ENCODE measurements around the gene TBX21.

The TBX21 gene

DNA sequence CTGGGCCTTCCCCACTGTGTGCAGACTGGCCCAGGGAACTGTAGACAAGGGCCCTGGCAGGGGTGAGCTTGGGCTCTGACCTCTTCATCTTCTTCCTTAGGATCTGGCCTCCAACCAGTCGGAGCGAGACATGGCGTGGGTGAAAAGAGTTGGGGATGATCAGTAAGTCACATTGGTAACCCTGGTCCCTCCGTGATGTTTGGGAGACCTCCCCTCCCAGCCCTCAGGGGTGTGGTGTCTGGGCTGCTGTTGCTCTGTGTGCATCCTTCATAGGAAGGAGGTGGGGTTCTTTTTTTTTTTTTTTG lies 33.5 kb upstream of the TBX21 start:
- peaks cover 30% of the 10 kb centered on the region for H3K4me1 ChIP-seq (ENCODE audit: insufficient read depth, insufficient read length)
- H3K27me3 ChIP-seq (ENCODE audit: insufficient read depth, insufficient read length): no peaks in the 10 kb centered on the region
- H3K36me3 ChIP-seq (ENCODE audit: insufficient read depth, insufficient read length, low read length): peaks cover 69% of the 10 kb centered on the region
- H3K4me3 ChIP-seq (ENCODE audit: insufficient read length, low read depth): no peak overlapping the region
- no peak overlapping the region for H3K9ac ChIP-seq (ENCODE audit: insufficient read length, low read depth)
- DNase-seq (ENCODE audit: low read depth, low spot score): no peak
- no peaks in the 10 kb centered on the region for H3K9me3 ChIP-seq (ENCODE audit: insufficient read depth, low read length)
- TF ChIP-seq SUZ12 (IDR thresholded peaks at IDR 0.05; ENCODE audit: extremely low read depth, insufficient read depth, insufficient read length): no peak
- no peak for TF ChIP-seq YY1 (IDR thresholded peaks at IDR 0.05; ENCODE audit: insufficient read depth, insufficient read length)
- no peak for TF ChIP-seq ZNF274 (IDR thresholded peaks at IDR 0.05; ENCODE audit: low read depth, low read length)

GRCh38 chr17:47700471-47701449 lies 32.3 kb upstream of the TBX21 start:
- H3K4me3 ChIP-seq (ENCODE audit: insufficient read length, low read depth): no peak overlapping the region
- DNase-seq (ENCODE audit: low read depth, low spot score): no peak
- H3K4me1 ChIP-seq (ENCODE audit: insufficient read depth, insufficient read length): peaks cover 31% of the 10 kb centered on the region
- H3K9ac ChIP-seq (ENCODE audit: insufficient read length, low read depth): no peak overlapping the region
- TF ChIP-seq SUZ12 (IDR thresholded peaks at IDR 0.05; ENCODE audit: extremely low read depth, insufficient read depth, insufficient read length) (no peak), YY1 (IDR thresholded peaks at IDR 0.05; ENCODE audit: insufficient read depth, insufficient read length) (no peak), ZNF274 (IDR thresholded peaks at IDR 0.05; ENCODE audit: low read depth, low read length) (no peak)
- H3K36me3 ChIP-seq (ENCODE audit: insufficient read depth, insufficient read length, low read length): peaks cover 76% of the 10 kb centered on the region
- no peaks in the 10 kb centered on the region for H3K9me3 ChIP-seq (ENCODE audit: insufficient read depth, low read length)
- no peaks in the 10 kb centered on the region for H3K27me3 ChIP-seq (ENCODE audit: insufficient read depth, insufficient read length)

- H3K36me3 ChIP-seq (ENCODE audit: insufficient read depth, insufficient read length, low read length): peaks cover 79% of the 10 kb centered on the region
- H3K9ac ChIP-seq (ENCODE audit: insufficient read length, low read depth): peak overlapping the region; percentile 17
- H3K27me3 ChIP-seq (ENCODE audit: insufficient read depth, insufficient read length): no peaks in the 10 kb centered on the region
- no peak for DNase-seq (ENCODE audit: low read depth, low spot score)
- TF ChIP-seq SUZ12 (IDR thresholded peaks at IDR 0.05; ENCODE audit: extremely low read depth, insufficient read depth, insufficient read length): no peak
- no peak for TF ChIP-seq YY1 (IDR thresholded peaks at IDR 0.05; ENCODE audit: insufficient read depth, insufficient read length)
- TF ChIP-seq ZNF274 (IDR thresholded peaks at IDR 0.05; ENCODE audit: low read depth, low read length): no peak
- H3K9me3 ChIP-seq (ENCODE audit: insufficient read depth, low read length): no peaks in the 10 kb centered on the region
- no peak overlapping the region for H3K4me3 ChIP-seq (ENCODE audit: insufficient read length, low read depth)
- H3K4me1 ChIP-seq (ENCODE audit: insufficient read depth, insufficient read length): peaks cover 32% of the 10 kb centered on the region
These were observed 31.4 kb upstream of the TBX21 start for GRCh38 chr17:47701608-47702007.

- H3K9ac ChIP-seq (ENCODE audit: insufficient read length, low read depth): no peak overlapping the region
- TF ChIP-seq YY1 (IDR thresholded peaks at IDR 0.05; ENCODE audit: insufficient read depth, insufficient read length): no peak
- no peak for TF ChIP-seq ZNF274 (IDR thresholded peaks at IDR 0.05; ENCODE audit: low read depth, low read length)
- no peak for TF ChIP-seq SUZ12 (IDR thresholded peaks at IDR 0.05; ENCODE audit: extremely low read depth, insufficient read depth, insufficient read length)
- H3K4me3 ChIP-seq (ENCODE audit: insufficient read length, low read depth): no peak overlapping the region
- H3K4me1 ChIP-seq (ENCODE audit: insufficient read depth, insufficient read length): peaks cover 29% of the 10 kb centered on the region
- H3K9me3 ChIP-seq (ENCODE audit: insufficient read depth, low read length): no peaks in the 10 kb centered on the region
- DNase-seq (ENCODE audit: low read depth, low spot score): no peak
- no peaks in the 10 kb centered on the region for H3K27me3 ChIP-seq (ENCODE audit: insufficient read depth, insufficient read length)
- H3K36me3 ChIP-seq (ENCODE audit: insufficient read depth, insufficient read length, low read length): peaks cover 75% of the 10 kb centered on the region
These were observed 30.5 kb upstream of the TBX21 start for GRCh38 chr17:47702391-47702995.

- no peaks in the 10 kb centered on the region for H3K9me3 ChIP-seq (ENCODE audit: insufficient read depth, low read length)
- no peak for TF ChIP-seq SUZ12 (IDR thresholded peaks at IDR 0.05; ENCODE audit: extremely low read depth, insufficient read depth, insufficient read length)
- H3K27me3 ChIP-seq (ENCODE audit: insufficient read depth, insufficient read length): no peaks in the 10 kb centered on the region
- no peak overlapping the region for H3K9ac ChIP-seq (ENCODE audit: insufficient read length, low read depth)
- DNase-seq (ENCODE audit: low read depth, low spot score): no peak
- peaks cover 29% of the 10 kb centered on the region for H3K4me1 ChIP-seq (ENCODE audit: insufficient read depth, insufficient read length)
- no peak overlapping the region for H3K4me3 ChIP-seq (ENCODE audit: insufficient read length, low read depth)
- peaks cover 78% of the 10 kb centered on the region for H3K36me3 ChIP-seq (ENCODE audit: insufficient read depth, insufficient read length, low read length)
These were observed 29.8 kb upstream of the TBX21 start for GRCh38 chr17:47703191-47703591.

DNA sequence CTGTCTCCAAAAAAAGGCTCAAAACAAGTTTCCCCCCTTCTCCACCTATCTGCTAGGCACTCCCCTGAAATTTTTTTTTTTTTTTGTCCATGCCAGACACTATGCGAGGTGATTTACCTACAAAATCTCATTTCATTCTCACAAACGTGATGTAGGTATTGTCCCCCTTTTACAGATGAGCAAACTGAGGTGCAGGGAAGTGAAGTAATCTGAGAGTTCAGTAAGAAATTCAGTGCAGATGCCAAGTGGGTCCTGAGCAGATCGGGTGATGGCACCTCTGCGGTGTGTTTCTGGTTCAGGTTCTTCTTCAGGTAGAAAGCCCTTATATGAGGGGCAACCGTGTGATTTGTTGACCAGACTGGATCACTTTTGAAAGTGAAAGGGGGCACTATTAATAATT lies 29.4 kb upstream of the TBX21 start:
- H3K27me3 ChIP-seq (ENCODE audit: insufficient read depth, insufficient read length): no peaks in the 10 kb centered on the region
- H3K36me3 ChIP-seq (ENCODE audit: insufficient read depth, insufficient read length, low read length): peaks cover 77% of the 10 kb centered on the region
- TF ChIP-seq SUZ12 (IDR thresholded peaks at IDR 0.05; ENCODE audit: extremely low read depth, insufficient read depth, insufficient read length): no peak
- no peak for TF ChIP-seq YY1 (IDR thresholded peaks at IDR 0.05; ENCODE audit: insufficient read depth, insufficient read length)
- no peak for TF ChIP-seq ZNF274 (IDR thresholded peaks at IDR 0.05; ENCODE audit: low read depth, low read length)
- no peak overlapping the region for H3K9ac ChIP-seq (ENCODE audit: insufficient read length, low read depth)
- no peaks in the 10 kb centered on the region for H3K9me3 ChIP-seq (ENCODE audit: insufficient read depth, low read length)
- H3K4me1 ChIP-seq (ENCODE audit: insufficient read depth, insufficient read length): peaks cover 26% of the 10 kb centered on the region
- H3K4me3 ChIP-seq (ENCODE audit: insufficient read length, low read depth): no peak overlapping the region
- DNase-seq (ENCODE audit: low read depth, low spot score): no peak

GRCh38 chr17:47704116-47704515 lies 28.9 kb upstream of the TBX21 start:
- no peak for DNase-seq (ENCODE audit: low read depth, low spot score)
- H3K9me3 ChIP-seq (ENCODE audit: insufficient read depth, low read length): no peaks in the 10 kb centered on the region
- TF ChIP-seq ZNF274 (IDR thresholded peaks at IDR 0.05; ENCODE audit: low read depth, low read length) (no peak), SUZ12 (IDR thresholded peaks at IDR 0.05; ENCODE audit: extremely low read depth, insufficient read depth, insufficient read length) (no peak)
- H3K4me1 ChIP-seq (ENCODE audit: insufficient read depth, insufficient read length): peaks cover 23% of the 10 kb centered on the region
- no peak overlapping the region for H3K9ac ChIP-seq (ENCODE audit: insufficient read length, low read depth)
- H3K4me3 ChIP-seq (ENCODE audit: insufficient read length, low read depth): no peak overlapping the region
- H3K36me3 ChIP-seq (ENCODE audit: insufficient read depth, insufficient read length, low read length): peaks cover 76% of the 10 kb centered on the region
- H3K27me3 ChIP-seq (ENCODE audit: insufficient read depth, insufficient read length): no peaks in the 10 kb centered on the region

All from NT2/D1 (cell line).